Activated CD8-positive, alpha-beta memory T cell treated with anti-CD3 and anti-CD28 coated beads, Interleukin-2, amount 10 ng/mL, durations not matched to agents 7 days and 5 days (primary cell): ENCODE measurements around the gene SH3BGRL. TPM values are rescaled to one million over a fixed set of nuclear protein-coding genes. Genes with fewer than 3 reads are reported as not detected.
"Not testable (repeated sequence)": the region's sequence is repeated elsewhere in the genome, so short reads cannot be mapped to it uniquely, and the experiment has no call there.

Experiments used
- ATAC-seq: fragments of 150-1000 bp; cut with Tn5 transposase; one replicate; pipeline ENCODE4 v1.10.0; 2021; ENCODE audit warnings: moderate library complexity
- CTCF ChIA-PET: fragments of 350-600 bp; sonication (Branson Sonifier 250); formaldehyde crosslinking; loops from one replicate; lab custom pipeline; 2021; ENCODE audit warnings: antibody characterized with exemption; lab: Charles Lee
- DNase-seq: peaks from one replicate; pipeline ENCODE4 v3.0.0-alpha.2; 2020
- H3K27ac Mint-ChIP-seq: one replicate; pipeline ENCODE4 v1.8.0; 2021; ENCODE audit warnings: mild to moderate bottlenecking, mixed read lengths
- H3K27me3 Mint-ChIP-seq: one replicate; pipeline ENCODE4 v1.8.0; 2021; ENCODE audit warnings: mixed read lengths
- H3K36me3 Mint-ChIP-seq: one replicate; pipeline ENCODE4 v1.8.0; 2021; ENCODE audit warnings: mild to moderate bottlenecking, mixed read lengths
- H3K4me1 Mint-ChIP-seq: one replicate; pipeline ENCODE4 v1.8.0; 2021; ENCODE audit warnings: mixed read lengths
- H3K4me3 Mint-ChIP-seq: one replicate; pipeline ENCODE4 v1.8.0; 2021; ENCODE audit warnings: mild to moderate bottlenecking, moderate library complexity, mixed read lengths
- H3K9me3 Mint-ChIP-seq: one replicate; pipeline ENCODE4 v1.8.0; 2022; ENCODE audit warnings: low read depth, mixed read lengths
- total RNA-seq, 2 experiments: library from RNA; stranded (reverse); gene quantifications; one replicate each; pipeline ENCODE4 v1.2.3, GENCODE V29; 2021

Gene SH3BGRL
- total RNA-seq, 2 experiments from 2014 or later: 54.7 to 59.8 TPM

DNA sequence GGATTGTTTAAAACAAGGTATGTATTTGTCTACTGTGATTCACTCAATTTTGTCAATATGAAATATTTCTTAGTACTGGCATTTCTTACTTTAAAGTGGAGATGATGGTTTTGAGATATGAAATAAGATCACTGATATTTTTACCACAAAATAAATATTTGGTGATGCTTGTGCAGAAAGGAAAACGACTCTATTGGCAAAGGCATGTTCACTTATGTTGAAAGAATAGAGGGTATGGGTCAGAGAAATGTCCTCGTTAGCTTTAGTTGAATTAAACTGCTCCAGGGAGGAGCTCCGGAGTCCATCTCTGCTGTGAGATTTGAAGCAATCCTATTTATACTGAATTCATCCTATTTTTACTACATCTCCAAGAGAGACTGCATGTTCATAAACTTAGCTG, 84.2 kb downstream of the SH3BGRL start:
- peaks cover 13% of the 10 kb centered on the region for H3K9me3 Mint-ChIP-seq

DNA sequence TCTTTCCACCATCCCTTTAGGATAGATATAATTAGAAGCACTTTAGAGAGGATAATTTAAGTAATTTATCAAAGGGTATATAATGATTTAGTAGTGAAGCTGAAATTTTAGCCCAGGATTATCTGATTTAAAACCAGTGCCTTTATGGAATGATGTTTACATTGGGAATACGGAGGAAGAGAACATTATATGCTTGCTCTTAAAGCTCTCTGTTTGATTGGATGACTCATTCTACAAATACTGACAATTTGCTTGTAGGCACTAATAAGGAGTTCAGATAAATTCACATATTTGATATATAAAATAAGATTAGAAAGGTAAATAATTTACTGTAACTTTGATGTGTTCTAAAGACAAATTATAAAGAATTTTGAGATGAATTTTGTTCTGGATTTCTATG, 84.7 kb downstream of the SH3BGRL start:
- Mint-ChIP-seq H3K4me1 (no peaks in the 10 kb centered on the region), H3K4me3 (no peak overlapping the region), H3K36me3 (peaks cover 24% of the 10 kb centered on the region), H3K9me3 (peaks cover 13% of the 10 kb centered on the region), H3K27ac (no peak overlapping the region), H3K27me3 (no peaks in the 10 kb centered on the region)
- ATAC-seq (no peak), DNase-seq (no peak)
- CTCF ChIA-PET: no interaction called here

More for the DNA sequence above, 84.2 kb downstream of the SH3BGRL start:
- DNase-seq (no peak), ATAC-seq (no peak)
- Mint-ChIP-seq H3K27me3 (no peaks in the 10 kb centered on the region), H3K27ac (no peak overlapping the region), H3K4me1 (no peaks in the 10 kb centered on the region), H3K4me3 (no peak overlapping the region), H3K36me3 (peaks cover 22% of the 10 kb centered on the region)
- CTCF ChIA-PET: no interaction called here

GRCh38 chrX:81291996-81292395, 90.1 kb downstream of the SH3BGRL start:
- Mint-ChIP-seq H3K36me3 (peaks cover 50% of the 10 kb centered on the region), H3K4me3 (no peak overlapping the region)

DNA sequence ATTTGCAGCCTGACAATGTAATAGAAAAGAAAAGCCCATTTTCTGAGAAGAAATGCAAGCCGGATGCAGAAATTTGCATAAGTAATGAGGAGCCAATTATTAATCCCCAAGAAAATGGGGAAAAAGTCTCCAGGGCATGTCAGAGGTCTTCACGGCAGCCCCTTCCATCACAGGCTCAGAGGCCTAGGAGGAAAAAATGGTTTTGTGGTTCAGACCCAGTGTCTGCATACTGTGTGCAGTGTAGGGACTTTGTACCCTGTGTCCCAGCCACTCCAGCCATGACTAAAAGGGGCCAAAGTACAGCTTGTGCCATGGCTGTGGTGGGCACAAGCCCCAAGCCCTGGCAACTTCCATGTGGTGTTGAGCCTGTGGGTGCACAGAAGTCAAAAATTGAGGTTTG, 92.2 kb downstream of the SH3BGRL start:
- DNase-seq (no peak), ATAC-seq (no peak)
- H3K27me3 Mint-ChIP-seq: no peaks in the 10 kb centered on the region
- no peak overlapping the region for H3K27ac Mint-ChIP-seq
- H3K4me3 Mint-ChIP-seq: no peak overlapping the region
- no peaks in the 10 kb centered on the region for H3K4me1 Mint-ChIP-seq
- H3K9me3 Mint-ChIP-seq: peaks cover 23% of the 10 kb centered on the region
- peaks cover 47% of the 10 kb centered on the region for H3K36me3 Mint-ChIP-seq
- CTCF ChIA-PET: no interaction called here

More at GRCh38 chrX:81291996-81292395, 90.1 kb downstream of the SH3BGRL start:
- CTCF ChIA-PET: interaction anchor here (1.3 kb wide), 1 partner anchor 18 kb away, joined by 3 read pairs; no protein-coding TSS in a partner anchor
- no peak overlapping the region for H3K27ac Mint-ChIP-seq
- DNase-seq (no peak), ATAC-seq (no peak)
- no peaks in the 10 kb centered on the region for H3K4me1 Mint-ChIP-seq
- no peaks in the 10 kb centered on the region for H3K27me3 Mint-ChIP-seq
- H3K9me3 Mint-ChIP-seq: peaks cover 23% of the 10 kb centered on the region

GRCh38 chrX:81301877-81302276, 100.0 kb downstream of the SH3BGRL start:
- CTCF ChIA-PET: no interaction called here
- Mint-ChIP-seq H3K36me3 (peaks cover 10% of the 10 kb centered on the region), H3K4me1 (no peaks in the 10 kb centered on the region)

GRCh38 chrX:81304563-81304962, 102.7 kb downstream of the SH3BGRL start:
- Mint-ChIP-seq H3K4me1 (no peaks in the 10 kb centered on the region), H3K27ac (no peak overlapping the region), H3K27me3 (no peaks in the 10 kb centered on the region), H3K9me3 (peaks cover 4% of the 10 kb centered on the region), H3K36me3 (peaks cover 10% of the 10 kb centered on the region), H3K4me3 (no peak overlapping the region)
- no peak for ATAC-seq
- CTCF ChIA-PET: no interaction called here
- no peak for DNase-seq

More at GRCh38 chrX:81301877-81302276, 100.0 kb downstream of the SH3BGRL start:
- ATAC-seq (no peak), DNase-seq (no peak)
- Mint-ChIP-seq H3K9me3 (peaks cover 4% of the 10 kb centered on the region), H3K4me3 (no peak overlapping the region), H3K27ac (no peak overlapping the region), H3K27me3 (no peaks in the 10 kb centered on the region)

DNA sequence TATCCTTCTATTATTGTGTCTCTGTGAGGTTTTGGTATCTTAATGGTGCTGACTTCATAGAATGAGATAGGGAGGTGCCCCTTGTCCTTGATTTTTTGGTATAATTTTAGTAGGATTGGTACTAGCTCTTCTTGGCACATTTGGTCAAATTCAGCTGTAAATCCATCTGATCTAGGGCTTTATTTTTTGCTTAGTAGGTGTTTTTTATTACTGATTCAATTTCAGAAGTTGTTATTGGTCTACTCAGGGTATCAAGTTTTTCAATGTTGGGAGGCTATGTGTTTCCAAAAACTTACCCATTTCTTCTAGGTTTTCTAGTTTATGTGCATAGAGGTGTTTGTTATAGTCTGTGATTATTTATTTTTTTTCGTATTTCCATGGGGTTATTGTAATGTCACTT, 103.3 kb downstream of the SH3BGRL start:
- DNase-seq: no peak
- Mint-ChIP-seq H3K36me3 (peaks cover 8% of the 10 kb centered on the region), H3K27me3 (no peaks in the 10 kb centered on the region), H3K4me1 (no peaks in the 10 kb centered on the region), H3K4me3 (no peak overlapping the region), H3K9me3 (peaks cover 4% of the 10 kb centered on the region), H3K27ac (no peak overlapping the region)
- CTCF ChIA-PET: no interaction called here
- no peak for ATAC-seq

DNA sequence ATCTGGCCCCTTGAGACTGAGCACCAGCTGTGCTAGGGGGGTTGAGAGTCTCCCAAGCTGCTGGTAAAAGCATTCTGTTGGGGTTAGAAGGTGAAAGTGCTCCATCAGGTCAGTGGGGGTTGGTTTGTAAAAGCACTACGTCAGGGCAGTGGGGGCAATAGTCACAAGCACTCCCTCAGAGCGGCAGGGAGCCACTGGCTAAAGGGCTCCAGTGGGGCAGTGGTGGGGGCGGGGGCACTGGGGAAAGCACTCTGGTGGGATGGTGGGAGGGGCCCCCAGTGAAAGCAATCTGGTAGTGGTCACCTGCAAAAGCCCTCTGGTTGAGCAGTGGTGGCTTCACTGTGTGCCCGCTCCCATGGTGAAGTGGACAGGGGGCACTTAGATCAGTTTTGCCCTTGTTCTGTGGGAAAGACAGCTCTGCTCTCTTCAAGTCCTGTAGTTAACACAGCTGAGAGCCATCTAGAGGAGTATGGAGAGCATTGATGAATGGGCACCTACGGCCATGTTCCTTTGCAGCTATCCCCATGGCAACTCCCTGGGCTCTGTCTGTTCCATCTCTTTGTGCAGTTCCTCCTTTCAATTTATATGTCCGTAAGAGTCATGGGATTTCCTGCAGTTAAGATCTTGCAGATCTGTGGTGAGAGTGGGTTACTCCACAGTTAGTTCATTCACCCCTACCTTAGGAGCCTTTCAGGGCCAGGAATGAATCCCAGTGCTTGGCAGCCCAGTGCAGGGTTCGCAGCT, 106.4 kb downstream of the SH3BGRL start:
- CTCF ChIA-PET: no interaction called here
- no peak for DNase-seq
- Mint-ChIP-seq H3K36me3 (peaks cover 9% of the 10 kb centered on the region), H3K9me3 (peaks cover 5% of the 10 kb centered on the region), H3K27ac (no peak overlapping the region), H3K4me3 (no peak overlapping the region), H3K27me3 (no peaks in the 10 kb centered on the region), H3K4me1 (peaks cover 3% of the 10 kb centered on the region)
- no peak for ATAC-seq

- Mint-ChIP-seq H3K36me3 (peaks cover 14% of the 10 kb centered on the region), H3K27ac (no peak overlapping the region), H3K9me3 (peaks cover 4% of the 10 kb centered on the region), H3K4me1 (peaks cover 5% of the 10 kb centered on the region), H3K27me3 (no peaks in the 10 kb centered on the region), H3K4me3 (no peak overlapping the region)
- no peak for ATAC-seq
- CTCF ChIA-PET: no interaction called here
- no peak for DNase-seq
Observed at GRCh38 chrX:81316163-81316562, 114.3 kb downstream of the SH3BGRL start.

- ATAC-seq, DNase-seq, H3K27ac Mint-ChIP-seq, H3K27me3 Mint-ChIP-seq, CTCF ChIA-PET, H3K4me1 Mint-ChIP-seq, H3K4me3 Mint-ChIP-seq, H3K9me3 Mint-ChIP-seq: not testable (repeated sequence)
- H3K36me3 Mint-ChIP-seq: peaks cover 27% of the 10 kb centered on the region
Observed at GRCh38 chrX:81331653-81332052, 129.8 kb downstream of the SH3BGRL start.

DNA sequence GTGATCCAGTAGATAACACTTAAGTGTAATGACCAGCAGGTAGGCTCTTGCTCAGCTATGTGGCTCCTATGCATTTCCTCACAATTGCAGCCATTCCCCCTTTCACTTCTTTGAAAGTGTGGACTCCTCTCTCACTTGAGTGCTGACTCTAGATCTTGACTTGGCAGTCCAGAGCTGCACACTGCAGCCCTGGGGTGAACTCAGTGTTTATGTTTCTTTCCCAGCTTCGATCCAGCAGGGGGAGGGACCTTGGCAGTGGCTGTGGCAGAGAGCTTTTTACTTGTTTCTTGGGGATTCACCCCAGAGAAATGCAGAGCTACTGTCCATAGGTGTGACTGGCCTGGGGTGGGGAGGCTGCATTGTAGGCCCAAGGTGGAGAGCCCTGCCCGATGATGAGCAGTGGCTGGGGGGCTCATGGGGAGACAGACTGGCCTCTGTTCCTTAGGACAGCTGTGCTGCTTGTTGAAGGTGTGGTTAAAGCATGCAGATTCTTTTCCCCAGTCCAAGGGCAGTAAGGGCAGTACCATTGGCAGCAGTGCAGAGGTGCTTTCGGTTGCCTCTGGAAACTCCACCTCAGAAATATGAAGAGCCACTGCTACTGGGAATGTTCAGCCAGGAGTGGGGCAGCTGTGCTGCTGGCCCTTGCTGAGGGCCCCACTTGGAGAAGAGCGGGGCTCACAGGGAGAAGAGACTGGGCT, 134.7 kb downstream of the SH3BGRL start:
- no peak for ATAC-seq
- Mint-ChIP-seq H3K4me1 (peaks cover 5% of the 10 kb centered on the region), H3K27me3 (no peaks in the 10 kb centered on the region), H3K9me3 (peaks cover 1% of the 10 kb centered on the region), H3K4me3 (no peak overlapping the region), H3K36me3 (peaks cover 20% of the 10 kb centered on the region), H3K27ac (no peak overlapping the region)
- no peak for DNase-seq
- CTCF ChIA-PET: no interaction called here

GRCh38 chrX:81337805-81338204, 135.9 kb downstream of the SH3BGRL start:
- CTCF ChIA-PET: no interaction called here
- H3K4me1 Mint-ChIP-seq: peaks cover 5% of the 10 kb centered on the region

DNA sequence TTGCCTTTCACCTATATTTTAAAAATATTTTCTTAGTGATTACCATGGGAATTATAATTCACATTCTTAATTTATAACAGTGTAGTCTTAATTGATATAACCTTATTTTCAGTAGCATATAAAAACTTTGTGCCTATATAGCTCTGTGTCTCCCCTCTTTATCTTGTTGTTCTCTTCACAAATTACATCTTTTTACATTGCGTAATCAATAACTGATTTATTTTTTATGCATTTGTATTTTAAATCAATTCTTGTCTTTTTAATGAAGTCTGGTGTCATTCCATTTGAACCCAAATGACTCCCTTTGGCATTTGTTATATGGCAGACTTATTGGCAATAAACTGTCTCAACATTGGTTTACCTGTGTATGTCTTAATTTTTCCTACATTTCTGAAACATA, 137.0 kb downstream of the SH3BGRL start:
- CTCF ChIA-PET: no interaction called here
- ATAC-seq (no peak), DNase-seq (no peak)
- Mint-ChIP-seq H3K27ac (no peak overlapping the region), H3K4me1 (peaks cover 5% of the 10 kb centered on the region), H3K4me3 (no peak overlapping the region), H3K9me3 (peaks cover 1% of the 10 kb centered on the region), H3K27me3 (no peaks in the 10 kb centered on the region), H3K36me3 (peaks cover 13% of the 10 kb centered on the region)

More at GRCh38 chrX:81337805-81338204, 135.9 kb downstream of the SH3BGRL start:
- Mint-ChIP-seq H3K27me3 (no peaks in the 10 kb centered on the region), H3K4me3 (no peak overlapping the region), H3K36me3 (peaks cover 18% of the 10 kb centered on the region), H3K9me3 (peaks cover 1% of the 10 kb centered on the region), H3K27ac (no peak overlapping the region)
- ATAC-seq (no peak), DNase-seq (no peak)

DNA sequence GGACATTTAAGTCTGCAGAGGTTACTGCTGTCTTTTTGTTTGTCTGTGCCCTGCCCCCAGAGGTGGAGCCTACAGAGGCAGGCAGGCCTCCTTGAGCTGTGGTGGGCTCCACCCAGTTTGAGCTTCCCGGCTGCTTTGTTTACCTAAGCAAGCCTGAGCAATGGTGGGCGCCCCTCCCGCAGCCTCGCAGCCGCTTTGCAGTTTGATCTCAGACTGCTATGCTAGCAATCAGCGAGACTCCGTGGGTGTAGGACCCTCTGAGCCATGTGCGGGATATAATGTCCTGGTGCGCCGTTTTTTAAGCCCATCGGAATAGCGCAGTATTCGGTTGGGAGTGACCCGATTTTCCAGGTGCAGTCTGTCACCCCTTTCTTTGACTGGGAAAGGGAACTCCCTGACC, 143.4 kb downstream of the SH3BGRL start:
- CTCF ChIA-PET, DNase-seq, H3K36me3 Mint-ChIP-seq, ATAC-seq, H3K27ac Mint-ChIP-seq, H3K4me1 Mint-ChIP-seq, H3K4me3 Mint-ChIP-seq, H3K27me3 Mint-ChIP-seq, H3K9me3 Mint-ChIP-seq: not testable (repeated sequence)
